ENCODE results near the gene PYDC1.

Gene PYDC1

DNA sequence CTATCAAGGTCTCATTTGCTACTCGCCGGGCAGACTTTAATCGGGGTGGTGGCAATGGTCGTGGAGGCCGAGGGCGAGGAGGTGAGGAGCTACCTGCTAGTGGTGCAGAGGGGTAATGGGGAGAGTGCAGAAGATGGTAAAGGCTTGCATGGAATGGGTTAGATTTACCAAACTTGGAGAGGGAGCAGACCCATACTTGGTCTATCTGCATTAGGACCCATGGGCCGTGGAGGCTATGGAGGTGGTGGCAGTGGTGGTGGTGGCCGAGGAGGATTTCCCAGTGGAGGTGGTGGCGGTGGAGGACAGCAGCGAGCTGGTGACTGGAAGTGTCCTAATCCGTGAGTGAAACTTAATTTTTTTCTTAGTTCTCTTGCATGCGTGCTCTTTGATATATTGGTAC is 26.9 kb downstream of the PYDC1 start:
- TF ChIP-seq CTCF (IDR thresholded peaks at IDR 0.05; ENCODE audit: insufficient read depth, low read length, poor library complexity, severe bottlenecking) = no peak
- Histone ChIP-seq H3K4me3 (replicated peaks; ENCODE audit: low read depth, low read length) (no peak overlapping the region), H3K27me3 (replicated peaks; ENCODE audit: control insufficient read depth, insufficient read depth, low read length) (no peaks in the 10 kb centered on the region), H3K36me3 (ENCODE audit: control insufficient read depth, insufficient read depth, low read length) (peaks cover 59% of the 10 kb centered on the region)
- no peak for DNase-seq (ENCODE audit: extremely low read depth, insufficient read length)

GRCh38 chr16:31189412-31189778 is 27.5 kb downstream of the PYDC1 start:
- DNase-seq (ENCODE audit: extremely low read depth, insufficient read length) = no peak
- TF ChIP-seq CTCF (IDR thresholded peaks at IDR 0.05; ENCODE audit: insufficient read depth, low read length, poor library complexity, severe bottlenecking) = no peak
- Histone ChIP-seq H3K27me3 (replicated peaks; ENCODE audit: control insufficient read depth, insufficient read depth, low read length) (no peaks in the 10 kb centered on the region), H3K4me3 (replicated peaks; ENCODE audit: low read depth, low read length) (no peak overlapping the region), H3K36me3 (ENCODE audit: control insufficient read depth, insufficient read depth, low read length) (peaks cover 59% of the 10 kb centered on the region)

GRCh38 chr16:31188450-31189411 is 28.2 kb downstream of the PYDC1 start:
- Histone ChIP-seq H3K36me3 (ENCODE audit: control insufficient read depth, insufficient read depth, low read length) (peaks cover 57% of the 10 kb centered on the region), H3K4me3 (replicated peaks; ENCODE audit: low read depth, low read length) (no peak overlapping the region), H3K27me3 (replicated peaks; ENCODE audit: control insufficient read depth, insufficient read depth, low read length) (no peaks in the 10 kb centered on the region)
- no peak for TF ChIP-seq CTCF (IDR thresholded peaks at IDR 0.05; ENCODE audit: insufficient read depth, low read length, poor library complexity, severe bottlenecking)
- no peak for DNase-seq (ENCODE audit: extremely low read depth, insufficient read length)

- no peak for TF ChIP-seq CTCF (IDR thresholded peaks at IDR 0.05; ENCODE audit: insufficient read depth, low read length, poor library complexity, severe bottlenecking)
- Histone ChIP-seq H3K4me3 (replicated peaks; ENCODE audit: low read depth, low read length) (no peak overlapping the region), H3K27me3 (replicated peaks; ENCODE audit: control insufficient read depth, insufficient read depth, low read length) (no peaks in the 10 kb centered on the region), H3K36me3 (ENCODE audit: control insufficient read depth, insufficient read depth, low read length) (peaks cover 55% of the 10 kb centered on the region)
- no peak for DNase-seq (ENCODE audit: extremely low read depth, insufficient read length)
Observed at GRCh38 chr16:31187808-31188189, 29.1 kb downstream of the PYDC1 start.

- Histone ChIP-seq H3K27me3 (replicated peaks; ENCODE audit: control insufficient read depth, insufficient read depth, low read length) (no peaks in the 10 kb centered on the region), H3K36me3 (ENCODE audit: control insufficient read depth, insufficient read depth, low read length) (peaks cover 54% of the 10 kb centered on the region), H3K4me3 (replicated peaks; ENCODE audit: low read depth, low read length) (no peak overlapping the region)
- no peak for TF ChIP-seq CTCF (IDR thresholded peaks at IDR 0.05; ENCODE audit: insufficient read depth, low read length, poor library complexity, severe bottlenecking)
- no peak for DNase-seq (ENCODE audit: extremely low read depth, insufficient read length)
Observed at GRCh38 chr16:31186930-31187807, 29.8 kb downstream of the PYDC1 start.

Measured in GM06990 (cell line).